Measurements from ENCODE around the gene PPP1R14B.

The PPP1R14B gene

GRCh38 chr11:64218628-64219353 is 28.0 kb downstream of the PPP1R14B start:
- DNase-seq (ENCODE audit: insufficient read length, low spot score) (no peak), FAIRE-seq (no peak)

- FAIRE-seq, result no peak
- no peak for DNase-seq (ENCODE audit: insufficient read length, low spot score)
Measured at GRCh38 chr11:64216879-64217278, 29.9 kb downstream of the PPP1R14B start.

GRCh38 chr11:64211181-64211872 is 35.4 kb downstream of the PPP1R14B start:
- no peak for FAIRE-seq
- no peak for DNase-seq (ENCODE audit: insufficient read length, low spot score)

GRCh38 chr11:64210301-64211020 is 36.3 kb downstream of the PPP1R14B start:
- FAIRE-seq (no peak), DNase-seq (ENCODE audit: insufficient read length, low spot score) (no peak)

GRCh38 chr11:64209563-64209843 is 37.2 kb downstream of the PPP1R14B start:
- FAIRE-seq, result no peak
- DNase-seq (ENCODE audit: insufficient read length, low spot score), result no peak

GRCh38 chr11:64208796-64209562 is 37.8 kb downstream of the PPP1R14B start:
- FAIRE-seq (no peak), DNase-seq (ENCODE audit: insufficient read length, low spot score) (no peak)

- FAIRE-seq, result no peak
- DNase-seq (ENCODE audit: insufficient read length, low spot score), result no peak
Measured at GRCh38 chr11:64208086-64208795, 38.5 kb downstream of the PPP1R14B start.

GRCh38 chr11:64207256-64208085 is 39.3 kb downstream of the PPP1R14B start:
- DNase-seq (ENCODE audit: insufficient read length, low spot score), result peak; percentile 97
- FAIRE-seq, result peak; percentile 90

- peak; percentile 89 for FAIRE-seq
Measured at GRCh38 chr11:64206457-64207255, 40.1 kb downstream of the PPP1R14B start, which contains the start of gene FERMT3. Gene FERMT3, plus strand, starts transcription at chr11:64206721. Its CDS starts 644 bp downstream, at chr11:64207365.

GRCh38 chr11:64204464-64204989 is 42.2 kb downstream of the PPP1R14B start:
- no peak for FAIRE-seq
- DNase-seq (ENCODE audit: insufficient read length, low spot score), result peak; percentile 74

More at GRCh38 chr11:64206457-64207255, 40.1 kb downstream of the PPP1R14B start, which contains the start of gene FERMT3:
- DNase-seq (ENCODE audit: insufficient read length, low spot score), result peak; percentile 68

GRCh38 chr11:64204080-64204440 is 42.7 kb downstream of the PPP1R14B start:
- FAIRE-seq, result no peak
- DNase-seq (ENCODE audit: insufficient read length, low spot score), result no peak

- DNase-seq (ENCODE audit: insufficient read length, low spot score) (no peak), FAIRE-seq (no peak)
Measured at GRCh38 chr11:64203421-64204079, 43.2 kb downstream of the PPP1R14B start.

GRCh38 chr11:64202992-64203391 is 43.8 kb downstream of the PPP1R14B start:
- FAIRE-seq (no peak), DNase-seq (ENCODE audit: insufficient read length, low spot score) (no peak)

GRCh38 chr11:64201543-64201942 is 45.2 kb downstream of the PPP1R14B start:
- no peak for FAIRE-seq
- no peak for DNase-seq (ENCODE audit: insufficient read length, low spot score)

- DNase-seq (ENCODE audit: insufficient read length, low spot score), result no peak
- FAIRE-seq, result no peak
Measured at GRCh38 chr11:64198511-64198910, 48.2 kb downstream of the PPP1R14B start.

GRCh38 chr11:64196626-64197025 is 50.1 kb downstream of the PPP1R14B start:
- FAIRE-seq (no peak), DNase-seq (ENCODE audit: insufficient read length, low spot score) (no peak)

Measured in GM19239 (cell line).